WTC11 (cell line): ENCODE data around the gene DARS2. TPM values are rescaled to one million over a fixed set of nuclear protein-coding genes. Genes with fewer than 3 reads are reported as not detected.

Source experiments
- ATAC-seq: fragments of 200-7000 bp; cut with Tn5 transposase; 2 replicates; pipeline ENCODE4 v1.10.0; 2021; ENCODE audit warnings: mild to moderate bottlenecking, moderate library complexity
- CTCF ChIA-PET: fragments of 300-600 bp; sonication (Branson Sonifier 250); formaldehyde crosslinking; loops from one replicate; lab custom pipeline; 2021; ENCODE audit warnings: antibody characterized with exemption; lab: Charles Lee
- POLR2A ChIA-PET: fragments of 350-600 bp; sonication (Branson Sonifier 250); formaldehyde crosslinking; loops from one replicate; lab custom pipeline; 2021; ENCODE audit warnings: antibody characterized with exemption; lab: Charles Lee
- DNase-seq: peaks from one replicate; pipeline ENCODE4 v3.0.0; 2021; ENCODE audit warnings: low spot score
- H3K27ac Mint-ChIP-seq: 2 replicates; pipeline ENCODE4 v1.8.0; 2021; ENCODE audit warnings: mixed read lengths
- H3K27me3 Mint-ChIP-seq: 2 replicates; pipeline ENCODE4 v1.8.0; 2021; ENCODE audit warnings: low read depth, mild to moderate bottlenecking, moderate library complexity, mixed read lengths
- H3K36me3 Mint-ChIP-seq: 2 replicates; pipeline ENCODE4 v1.8.0; 2021; ENCODE audit warnings: mixed read lengths
- H3K4me1 Mint-ChIP-seq: 2 replicates; pipeline ENCODE4 v1.8.0; 2022; ENCODE audit warnings: mixed read lengths
- H3K4me3 Mint-ChIP-seq: 2 replicates; pipeline ENCODE4 v1.8.0; 2021; ENCODE audit warnings: mild to moderate bottlenecking, moderate library complexity, mixed read lengths
- H3K9me3 Mint-ChIP-seq: 2 replicates; pipeline ENCODE4 v1.8.0; 2021; ENCODE audit warnings: mixed read lengths
- ATF1 ChIP-seq: sonication (generic); formaldehyde crosslinking; IDR thresholded peaks from 2 replicates; pipeline ENCODE4 v1.8.1; 2023; ENCODE audit warnings: mild to moderate bottlenecking, moderate library complexity, missing genetic modification reagents
- CREM ChIP-seq: sonication (generic); formaldehyde crosslinking; IDR thresholded peaks from 2 replicates; pipeline ENCODE4 v1.8.1; 2022; ENCODE audit warnings: mild to moderate bottlenecking, missing genetic modification reagents, moderate library complexity
- FOXP1 ChIP-seq: sonication (generic); formaldehyde crosslinking; IDR thresholded peaks from 2 replicates; pipeline ENCODE4 v1.8.0; 2022; ENCODE audit warnings: missing genetic modification reagents, mild to moderate bottlenecking, moderate library complexity, borderline replicate concordance
- JAZF1 ChIP-seq: fragments of 250-450 bp; sonication (Bioruptor Pico); IDR thresholded peaks from 2 replicates; pipeline ENCODE4 v1.9.0; 2021; ENCODE audit warnings: moderate library complexity, mild to moderate bottlenecking, inconsistent platforms
- MXD4 ChIP-seq: fragments of 250-450 bp; sonication (Bioruptor Pico); IDR thresholded peaks from 2 replicates; pipeline ENCODE4 v1.8.0; 2021; ENCODE audit warnings: mild to moderate bottlenecking, moderate library complexity, borderline replicate concordance
- NR2C2 ChIP-seq: sonication (generic); formaldehyde crosslinking; IDR thresholded peaks from 2 replicates; pipeline ENCODE4 v1.8.0; 2022; ENCODE audit warnings: mild to moderate bottlenecking, missing genetic modification reagents
- RELA ChIP-seq: sonication (generic); formaldehyde crosslinking; IDR thresholded peaks from 2 replicates; pipeline ENCODE4 v1.8.1; 2022; ENCODE audit warnings: missing genetic modification reagents, mild to moderate bottlenecking, borderline replicate concordance
- SP1 ChIP-seq: sonication (generic); formaldehyde crosslinking; conservative IDR thresholded peaks from 2 replicates; pipeline ENCODE4 v1.8.1; 2022; ENCODE audit warnings: missing genetic modification reagents
- ZNF416 ChIP-seq: fragments of 250-450 bp; sonication (Bioruptor Pico); IDR thresholded peaks from 2 replicates; pipeline ENCODE4 v1.9.0; 2021; ENCODE audit warnings: mild to moderate bottlenecking, inconsistent platforms
- ZNF671 ChIP-seq: fragments of 250-450 bp; sonication (Bioruptor Pico); IDR thresholded peaks from 2 replicates; pipeline ENCODE4 v1.8.0; 2021; ENCODE audit warnings: mild to moderate bottlenecking
- total RNA-seq: library from RNA; stranded (reverse); gene quantifications from 3 replicates; pipeline ENCODE4 v1.2.3, GENCODE V29; 2021
- TF ChIP-seq, protein P1 (sequence below): sonication (generic); formaldehyde crosslinking; IDR thresholded peaks from 2 replicates; pipeline ENCODE4 v1.8.1; 2023; ENCODE audit warnings: mild to moderate bottlenecking, moderate library complexity, missing genetic modification reagents
- TF ChIP-seq, protein P2 (sequence below): sonication (generic); formaldehyde crosslinking; IDR thresholded peaks from 2 replicates; pipeline ENCODE4 v1.8.0; 2022; ENCODE audit warnings: mild to moderate bottlenecking, missing genetic modification reagents
- TF ChIP-seq, protein P3 (sequence below): sonication (generic); formaldehyde crosslinking; IDR thresholded peaks from 2 replicates; pipeline ENCODE4 v1.8.0; 2023; ENCODE audit warnings: missing genetic modification reagents
- TF ChIP-seq, protein P4 (sequence below): sonication (generic); formaldehyde crosslinking; IDR thresholded peaks from 2 replicates; pipeline ENCODE4 v1.8.1; 2022; ENCODE audit warnings: low read depth, mild to moderate bottlenecking, moderate library complexity, missing genetic modification reagents, borderline replicate concordance
- TF ChIP-seq, protein P5 (sequence below): sonication (generic); formaldehyde crosslinking; IDR thresholded peaks from 2 replicates; pipeline ENCODE4 v1.8.0; 2022; ENCODE audit warnings: mild to moderate bottlenecking, missing genetic modification reagents
- TF ChIP-seq, protein P6 (sequence below): sonication (generic); formaldehyde crosslinking; IDR thresholded peaks from 2 replicates; pipeline ENCODE4 v1.8.0; 2023; ENCODE audit warnings: mild to moderate bottlenecking, missing genetic modification reagents
- TF ChIP-seq, protein P7 (sequence below): sonication (generic); formaldehyde crosslinking; IDR thresholded peaks from 2 replicates; pipeline ENCODE4 v1.8.0; 2023; ENCODE audit warnings: missing genetic modification reagents, mild to moderate bottlenecking, borderline replicate concordance

The DARS2 gene
- total RNA-seq, 1 experiment from 2014 or later: 38.0 TPM

DNA sequence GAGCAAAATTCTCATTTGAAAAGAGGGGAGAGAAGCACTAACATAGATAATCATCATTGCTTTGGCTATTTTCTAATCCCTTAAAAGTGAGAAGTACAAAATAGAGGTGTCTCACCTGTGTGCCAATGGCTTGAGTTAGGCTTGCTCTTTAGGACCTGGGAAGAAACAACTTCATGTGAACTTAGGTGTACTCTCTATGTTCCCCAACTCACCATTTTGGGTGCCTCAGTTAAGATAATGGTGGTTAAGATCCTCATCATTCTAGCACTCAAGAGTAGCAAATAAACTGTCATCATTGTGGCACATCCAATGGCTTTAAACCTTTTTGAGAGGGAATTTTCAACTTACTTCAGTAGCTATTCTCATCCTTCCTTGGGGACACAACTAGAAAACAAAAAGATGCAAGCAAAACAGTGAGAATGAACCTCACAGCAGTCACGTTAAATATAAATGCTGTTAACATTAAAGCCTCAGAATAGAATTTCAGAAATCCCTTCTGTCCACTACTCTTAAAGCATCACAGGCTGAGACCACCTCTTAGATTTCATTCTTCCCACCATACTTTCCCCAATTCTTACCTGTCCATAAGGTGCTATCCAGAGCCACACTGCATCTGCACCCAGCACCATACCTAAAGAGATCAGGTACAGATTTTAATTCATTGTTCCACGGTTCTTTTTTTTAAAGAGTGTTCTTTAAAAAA, 42.1 kb downstream of the DARS2 start (continued):
- TF ChIP-seq, protein P1, sequence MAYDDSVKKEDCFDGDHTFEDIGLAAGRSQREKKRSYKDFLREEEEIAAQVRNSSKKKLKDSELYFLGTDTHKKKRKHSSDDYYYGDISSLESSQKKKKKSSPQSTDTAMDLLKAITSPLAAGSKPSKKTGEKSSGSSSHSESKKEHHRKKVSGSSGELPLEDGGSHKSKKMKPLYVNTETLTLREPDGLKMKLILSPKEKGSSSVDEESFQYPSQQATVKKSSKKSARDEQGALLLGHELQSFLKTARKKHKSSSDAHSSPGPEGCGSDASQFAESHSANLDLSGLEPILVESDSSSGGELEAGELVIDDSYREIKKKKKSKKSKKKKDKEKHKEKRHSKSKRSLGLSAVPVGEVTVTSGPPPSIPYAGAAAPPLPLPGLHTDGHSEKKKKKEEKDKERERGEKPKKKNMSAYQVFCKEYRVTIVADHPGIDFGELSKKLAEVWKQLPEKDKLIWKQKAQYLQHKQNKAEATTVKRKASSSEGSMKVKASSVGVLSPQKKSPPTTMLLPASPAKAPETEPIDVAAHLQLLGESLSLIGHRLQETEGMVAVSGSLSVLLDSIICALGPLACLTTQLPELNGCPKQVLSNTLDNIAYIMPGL (CRISPR knock-in tag): 0 out of 2 replicates have a peak, but pooled peaks have one; percentile 34
- TF ChIP-seq NR2C2 (CRISPR knock-in tag): no peak
- TF ChIP-seq, protein P2, sequence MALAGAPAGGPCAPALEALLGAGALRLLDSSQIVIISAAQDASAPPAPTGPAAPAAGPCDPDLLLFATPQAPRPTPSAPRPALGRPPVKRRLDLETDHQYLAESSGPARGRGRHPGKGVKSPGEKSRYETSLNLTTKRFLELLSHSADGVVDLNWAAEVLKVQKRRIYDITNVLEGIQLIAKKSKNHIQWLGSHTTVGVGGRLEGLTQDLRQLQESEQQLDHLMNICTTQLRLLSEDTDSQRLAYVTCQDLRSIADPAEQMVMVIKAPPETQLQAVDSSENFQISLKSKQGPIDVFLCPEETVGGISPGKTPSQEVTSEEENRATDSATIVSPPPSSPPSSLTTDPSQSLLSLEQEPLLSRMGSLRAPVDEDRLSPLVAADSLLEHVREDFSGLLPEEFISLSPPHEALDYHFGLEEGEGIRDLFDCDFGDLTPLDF (CRISPR knock-in tag): no peak
- TF ChIP-seq CREM (CRISPR knock-in tag): 0 out of 2 replicates have a peak, but pooled peaks have one; percentile 44
- no peak for TF ChIP-seq JAZF1 (CRISPR knock-in tag)
- TF ChIP-seq ATF1: 0 out of 2 replicates have a peak, but pooled peaks have one; percentile 26

DNA sequence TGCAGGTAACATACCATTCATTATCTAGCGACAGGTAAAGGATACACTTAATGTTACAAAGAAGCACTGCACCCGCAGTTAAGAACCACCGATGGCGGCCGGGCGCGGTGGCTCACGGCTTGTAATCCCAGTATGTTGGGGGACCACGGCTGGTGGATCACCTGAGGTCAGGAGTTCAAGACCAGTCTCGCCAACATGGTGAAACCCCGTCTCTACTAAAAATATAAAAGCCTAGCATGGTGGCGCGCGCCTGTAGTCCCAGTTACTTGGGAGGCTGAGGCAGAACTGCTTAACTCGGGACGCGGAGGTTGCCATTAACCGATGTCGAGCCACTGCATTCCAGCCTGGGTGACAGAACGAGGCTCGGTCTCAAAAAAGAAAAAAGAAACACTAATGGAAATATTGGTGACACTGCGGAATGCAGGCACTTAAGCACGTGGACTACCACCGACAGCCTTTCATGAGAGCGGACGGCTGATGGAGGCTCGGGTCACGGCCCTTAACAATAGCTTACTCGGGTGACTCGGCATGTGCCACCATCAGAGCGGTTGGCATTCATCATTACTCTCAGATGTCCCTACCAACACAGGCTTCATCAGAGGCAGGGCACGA, 42.8 kb downstream of the DARS2 start:
- DNase-seq (peak; percentile 14), ATAC-seq (no peak)
- Mint-ChIP-seq H3K27me3 (no peaks in the 10 kb centered on the region), H3K9me3 (no peaks in the 10 kb centered on the region), H3K4me1 (peaks cover 64% of the 10 kb centered on the region), H3K36me3 (peaks cover 69% of the 10 kb centered on the region), H3K27ac (peak overlapping the region; percentile 100), H3K4me3 (peak overlapping the region; percentile 97)
- ChIA-PET CTCF (no interaction called here), POLR2A (interaction anchor here (0.6 to 1.9 kb wide), 3 partner anchors 15 to 155 kb away, joined by 3 to 19 read pairs (median 12); partner anchors contain the start of genes CENPL, DARS2 and RC3H1)
- TF ChIP-seq RELA (CRISPR knock-in tag) (no peak), MXD4 (no peak), ZNF416 (CRISPR knock-in tag) (peak; percentile 95), SP1 (CRISPR knock-in tag) (no peak), FOXP1 (CRISPR knock-in tag) (0 out of 2 replicates have a peak, but pooled peaks have one; percentile 17), JAZF1 (CRISPR knock-in tag) (peak; percentile 61; the same call in 1 of the 2 replicates), ZNF671 (peak; percentile 91)
- TF ChIP-seq, protein P3, sequence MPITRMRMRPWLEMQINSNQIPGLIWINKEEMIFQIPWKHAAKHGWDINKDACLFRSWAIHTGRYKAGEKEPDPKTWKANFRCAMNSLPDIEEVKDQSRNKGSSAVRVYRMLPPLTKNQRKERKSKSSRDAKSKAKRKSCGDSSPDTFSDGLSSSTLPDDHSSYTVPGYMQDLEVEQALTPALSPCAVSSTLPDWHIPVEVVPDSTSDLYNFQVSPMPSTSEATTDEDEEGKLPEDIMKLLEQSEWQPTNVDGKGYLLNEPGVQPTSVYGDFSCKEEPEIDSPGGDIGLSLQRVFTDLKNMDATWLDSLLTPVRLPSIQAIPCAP (CRISPR knock-in tag): 0 out of 2 replicates have a peak, but pooled peaks have one; percentile 19
- TF ChIP-seq, protein P4, sequence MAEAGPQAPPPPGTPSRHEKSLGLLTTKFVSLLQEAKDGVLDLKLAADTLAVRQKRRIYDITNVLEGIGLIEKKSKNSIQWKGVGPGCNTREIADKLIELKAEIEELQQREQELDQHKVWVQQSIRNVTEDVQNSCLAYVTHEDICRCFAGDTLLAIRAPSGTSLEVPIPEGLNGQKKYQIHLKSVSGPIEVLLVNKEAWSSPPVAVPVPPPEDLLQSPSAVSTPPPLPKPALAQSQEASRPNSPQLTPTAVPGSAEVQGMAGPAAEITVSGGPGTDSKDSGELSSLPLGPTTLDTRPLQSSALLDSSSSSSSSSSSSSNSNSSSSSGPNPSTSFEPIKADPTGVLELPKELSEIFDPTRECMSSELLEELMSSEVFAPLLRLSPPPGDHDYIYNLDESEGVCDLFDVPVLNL (CRISPR knock-in tag): no peak
- TF ChIP-seq, protein P5, sequence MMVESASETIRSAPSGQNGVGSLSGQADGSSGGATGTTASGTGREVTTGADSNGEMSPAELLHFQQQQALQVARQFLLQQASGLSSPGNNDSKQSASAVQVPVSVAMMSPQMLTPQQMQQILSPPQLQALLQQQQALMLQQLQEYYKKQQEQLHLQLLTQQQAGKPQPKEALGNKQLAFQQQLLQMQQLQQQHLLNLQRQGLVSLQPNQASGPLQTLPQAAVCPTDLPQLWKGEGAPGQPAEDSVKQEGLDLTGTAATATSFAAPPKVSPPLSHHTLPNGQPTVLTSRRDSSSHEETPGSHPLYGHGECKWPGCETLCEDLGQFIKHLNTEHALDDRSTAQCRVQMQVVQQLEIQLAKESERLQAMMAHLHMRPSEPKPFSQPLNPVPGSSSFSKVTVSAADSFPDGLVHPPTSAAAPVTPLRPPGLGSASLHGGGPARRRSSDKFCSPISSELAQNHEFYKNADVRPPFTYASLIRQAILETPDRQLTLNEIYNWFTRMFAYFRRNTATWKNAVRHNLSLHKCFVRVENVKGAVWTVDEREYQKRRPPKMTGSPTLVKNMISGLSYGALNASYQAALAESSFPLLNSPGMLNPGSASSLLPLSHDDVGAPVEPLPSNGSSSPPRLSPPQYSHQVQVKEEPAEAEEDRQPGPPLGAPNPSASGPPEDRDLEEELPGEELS (CRISPR knock-in tag): peak; percentile 27; the same call in 1 of the 2 replicates
- TF ChIP-seq, protein P6, sequence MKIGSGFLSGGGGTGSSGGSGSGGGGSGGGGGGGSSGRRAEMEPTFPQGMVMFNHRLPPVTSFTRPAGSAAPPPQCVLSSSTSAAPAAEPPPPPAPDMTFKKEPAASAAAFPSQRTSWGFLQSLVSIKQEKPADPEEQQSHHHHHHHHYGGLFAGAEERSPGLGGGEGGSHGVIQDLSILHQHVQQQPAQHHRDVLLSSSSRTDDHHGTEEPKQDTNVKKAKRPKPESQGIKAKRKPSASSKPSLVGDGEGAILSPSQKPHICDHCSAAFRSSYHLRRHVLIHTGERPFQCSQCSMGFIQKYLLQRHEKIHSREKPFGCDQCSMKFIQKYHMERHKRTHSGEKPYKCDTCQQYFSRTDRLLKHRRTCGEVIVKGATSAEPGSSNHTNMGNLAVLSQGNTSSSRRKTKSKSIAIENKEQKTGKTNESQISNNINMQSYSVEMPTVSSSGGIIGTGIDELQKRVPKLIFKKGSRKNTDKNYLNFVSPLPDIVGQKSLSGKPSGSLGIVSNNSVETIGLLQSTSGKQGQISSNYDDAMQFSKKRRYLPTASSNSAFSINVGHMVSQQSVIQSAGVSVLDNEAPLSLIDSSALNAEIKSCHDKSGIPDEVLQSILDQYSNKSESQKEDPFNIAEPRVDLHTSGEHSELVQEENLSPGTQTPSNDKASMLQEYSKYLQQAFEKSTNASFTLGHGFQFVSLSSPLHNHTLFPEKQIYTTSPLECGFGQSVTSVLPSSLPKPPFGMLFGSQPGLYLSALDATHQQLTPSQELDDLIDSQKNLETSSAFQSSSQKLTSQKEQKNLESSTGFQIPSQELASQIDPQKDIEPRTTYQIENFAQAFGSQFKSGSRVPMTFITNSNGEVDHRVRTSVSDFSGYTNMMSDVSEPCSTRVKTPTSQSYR: no peak
- TF ChIP-seq, protein P7, sequence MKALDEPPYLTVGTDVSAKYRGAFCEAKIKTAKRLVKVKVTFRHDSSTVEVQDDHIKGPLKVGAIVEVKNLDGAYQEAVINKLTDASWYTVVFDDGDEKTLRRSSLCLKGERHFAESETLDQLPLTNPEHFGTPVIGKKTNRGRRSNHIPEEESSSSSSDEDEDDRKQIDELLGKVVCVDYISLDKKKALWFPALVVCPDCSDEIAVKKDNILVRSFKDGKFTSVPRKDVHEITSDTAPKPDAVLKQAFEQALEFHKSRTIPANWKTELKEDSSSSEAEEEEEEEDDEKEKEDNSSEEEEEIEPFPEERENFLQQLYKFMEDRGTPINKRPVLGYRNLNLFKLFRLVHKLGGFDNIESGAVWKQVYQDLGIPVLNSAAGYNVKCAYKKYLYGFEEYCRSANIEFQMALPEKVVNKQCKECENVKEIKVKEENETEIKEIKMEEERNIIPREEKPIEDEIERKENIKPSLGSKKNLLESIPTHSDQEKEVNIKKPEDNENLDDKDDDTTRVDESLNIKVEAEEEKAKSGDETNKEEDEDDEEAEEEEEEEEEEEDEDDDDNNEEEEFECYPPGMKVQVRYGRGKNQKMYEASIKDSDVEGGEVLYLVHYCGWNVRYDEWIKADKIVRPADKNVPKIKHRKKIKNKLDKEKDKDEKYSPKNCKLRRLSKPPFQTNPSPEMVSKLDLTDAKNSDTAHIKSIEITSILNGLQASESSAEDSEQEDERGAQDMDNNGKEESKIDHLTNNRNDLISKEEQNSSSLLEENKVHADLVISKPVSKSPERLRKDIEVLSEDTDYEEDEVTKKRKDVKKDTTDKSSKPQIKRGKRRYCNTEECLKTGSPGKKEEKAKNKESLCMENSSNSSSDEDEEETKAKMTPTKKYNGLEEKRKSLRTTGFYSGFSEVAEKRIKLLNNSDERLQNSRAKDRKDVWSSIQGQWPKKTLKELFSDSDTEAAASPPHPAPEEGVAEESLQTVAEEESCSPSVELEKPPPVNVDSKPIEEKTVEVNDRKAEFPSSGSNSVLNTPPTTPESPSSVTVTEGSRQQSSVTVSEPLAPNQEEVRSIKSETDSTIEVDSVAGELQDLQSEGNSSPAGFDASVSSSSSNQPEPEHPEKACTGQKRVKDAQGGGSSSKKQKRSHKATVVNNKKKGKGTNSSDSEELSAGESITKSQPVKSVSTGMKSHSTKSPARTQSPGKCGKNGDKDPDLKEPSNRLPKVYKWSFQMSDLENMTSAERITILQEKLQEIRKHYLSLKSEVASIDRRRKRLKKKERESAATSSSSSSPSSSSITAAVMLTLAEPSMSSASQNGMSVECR (CRISPR knock-in tag): no peak
